ENCODE results near the gene AMPH. TPM values are rescaled to one million over a fixed set of nuclear protein-coding genes. Genes with fewer than 3 reads are reported as not detected.

The AMPH gene
- total RNA-seq, 1 donor from 2014 or later, result 13.3 TPM

- H3K9me3 ChIP-seq, result no peaks in the 10 kb centered on the region
- no peak for DNase-seq (ENCODE audit: extremely low spot score in 2 of 2)
- H3K4me3 ChIP-seq, result no peak overlapping the region
- no peaks in the 10 kb centered on the region for H3K27me3 ChIP-seq
- H3K27ac ChIP-seq, result no peak overlapping the region
- no peaks in the 10 kb centered on the region for H3K4me1 ChIP-seq
- H3K36me3 ChIP-seq, result no peaks in the 10 kb centered on the region
- intact Hi-C loops (cut with DNase I), result no loop called here
- TF ChIP-seq POLR2AphosphoS5 (IDR thresholded peaks at IDR 0.05; ENCODE audit: insufficient read depth in 1 of 2, low read depth in 1 of 2) (no peak), CTCF (IDR thresholded peaks at IDR 0.05) (no peak), POLR2A (IDR thresholded peaks at IDR 0.05) (no peak)
Measured at GRCh38 chr7:38675494-38676106, 44.4 kb upstream of the AMPH start.

GRCh38 chr7:38674513-38674912, 43.3 kb upstream of the AMPH start:
- no peaks in the 10 kb centered on the region for H3K36me3 ChIP-seq
- H3K9me3 ChIP-seq, result no peaks in the 10 kb centered on the region
- no peak overlapping the region for H3K4me3 ChIP-seq
- no peaks in the 10 kb centered on the region for H3K27me3 ChIP-seq
- DNase-seq (ENCODE audit: extremely low spot score in 2 of 2), result no peak
- no peak overlapping the region for H3K27ac ChIP-seq
- intact Hi-C loops (cut with DNase I), result no loop called here
- H3K4me1 ChIP-seq, result no peaks in the 10 kb centered on the region
- no peak for TF ChIP-seq POLR2AphosphoS5 (IDR thresholded peaks at IDR 0.05; ENCODE audit: insufficient read depth in 1 of 2, low read depth in 1 of 2)
- TF ChIP-seq POLR2A (IDR thresholded peaks at IDR 0.05), result no peak
- no peak for TF ChIP-seq CTCF (IDR thresholded peaks at IDR 0.05)

GRCh38 chr7:38673795-38674194, 42.6 kb upstream of the AMPH start:
- Histone ChIP-seq H3K36me3 (no peaks in the 10 kb centered on the region), H3K27me3 (no peaks in the 10 kb centered on the region), H3K9me3 (no peaks in the 10 kb centered on the region), H3K27ac (no peak overlapping the region), H3K4me1 (no peaks in the 10 kb centered on the region), H3K4me3 (no peak overlapping the region)
- intact Hi-C loops (cut with DNase I), result no loop called here
- DNase-seq (ENCODE audit: extremely low spot score in 2 of 2), result no peak
- TF ChIP-seq POLR2A (IDR thresholded peaks at IDR 0.05), result no peak
- TF ChIP-seq POLR2AphosphoS5 (IDR thresholded peaks at IDR 0.05; ENCODE audit: insufficient read depth in 1 of 2, low read depth in 1 of 2), result no peak
- no peak for TF ChIP-seq CTCF (IDR thresholded peaks at IDR 0.05)

- TF ChIP-seq POLR2AphosphoS5 (IDR thresholded peaks at IDR 0.05; ENCODE audit: insufficient read depth in 1 of 2, low read depth in 1 of 2) (no peak), CTCF (IDR thresholded peaks at IDR 0.05) (no peak), POLR2A (IDR thresholded peaks at IDR 0.05) (no peak)
- no peaks in the 10 kb centered on the region for H3K36me3 ChIP-seq
- no peaks in the 10 kb centered on the region for H3K4me1 ChIP-seq
- H3K9me3 ChIP-seq, result no peaks in the 10 kb centered on the region
- H3K27ac ChIP-seq, result no peak overlapping the region
- intact Hi-C loops (cut with DNase I), result no loop called here
- H3K27me3 ChIP-seq, result no peaks in the 10 kb centered on the region
- H3K4me3 ChIP-seq, result no peak overlapping the region
- DNase-seq (ENCODE audit: extremely low spot score in 2 of 2), result no peak
Measured at GRCh38 chr7:38671911-38672905, 41.0 kb upstream of the AMPH start.
